ENCODE data around the gene NAA40. TPM values are rescaled to one million over a fixed set of nuclear protein-coding genes. Genes with fewer than 3 reads are reported as not detected.
A peak's percentile ranks its signal among the peaks of the same experiment; 100 is the strongest.

The NAA40 gene
- total and polyA plus RNA-seq, 2 of the 13 experiments (the other 11 are each of a cell fraction or from before 2014, with no cell fraction given) = 11.1 to 17.9 TPM

DNA sequence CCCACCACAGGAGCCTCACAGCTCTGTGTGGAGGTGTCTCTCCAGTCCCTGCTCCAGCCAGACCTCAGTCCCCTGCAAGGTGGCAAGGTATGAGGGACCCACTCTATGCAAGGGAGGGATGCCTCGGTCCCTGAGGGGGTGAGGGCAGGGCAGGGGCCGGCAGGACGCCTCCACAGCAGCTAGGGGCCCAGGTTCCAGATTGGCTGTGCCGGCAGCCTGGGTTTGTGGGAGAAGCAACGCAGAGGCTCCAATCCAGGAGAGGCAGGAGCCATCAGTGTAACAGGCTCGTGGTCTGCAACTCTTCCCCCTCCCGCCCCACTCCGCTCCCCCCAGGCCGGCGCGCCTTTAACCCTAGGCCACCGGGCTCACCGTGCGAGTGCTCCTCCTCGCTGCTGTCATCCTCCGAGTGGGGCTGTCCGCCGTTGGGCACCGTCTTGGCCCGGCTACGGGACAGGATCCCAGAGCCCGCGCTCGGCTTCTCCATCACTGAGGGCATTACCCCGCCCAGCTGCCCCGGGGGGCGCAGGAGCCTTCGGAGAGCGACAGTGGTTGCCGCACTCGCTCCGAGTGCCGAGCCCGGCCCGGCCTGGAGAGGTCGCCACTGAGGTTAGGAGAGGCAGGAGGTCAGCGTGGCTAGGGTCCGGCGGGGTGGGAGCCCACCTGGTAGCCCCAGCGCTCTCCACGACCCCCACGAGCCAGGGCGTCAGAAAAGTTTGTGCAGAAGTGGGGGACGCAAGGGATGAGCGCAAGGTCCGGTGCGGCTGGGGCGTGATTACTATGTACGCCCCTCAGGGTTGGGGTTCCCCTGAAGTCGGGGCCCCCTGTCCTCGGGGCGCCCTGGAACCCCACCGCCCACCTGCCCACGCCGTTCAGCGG is 22.6 kb upstream of the NAA40 start:
- H3K79me2 ChIP-seq (ENCODE audit: insufficient read depth, low read length) = no peaks in the 10 kb centered on the region
- in situ Hi-C loops (cut with HindIII; ENCODE audit: extremely low pct_ligation_motif_present, low pct_unique_long_range_greater_than_20kb) = loop anchor here (10.0 kb wide), 1 partner anchor 151 kb away; the partner anchor contains the start of gene ZFTA
- H3K9me3 ChIP-seq (ENCODE audit: low read length) = no peaks in the 10 kb centered on the region
- H3K4me3 ChIP-seq (replicated peaks in 1 of 3; ENCODE audit: insufficient read depth in 1 of 3, low read depth in 2 of 3, low read length in 3 of 3) = peak overlapping the region; percentile 64 to 84 (median 76)
- peak overlapping the region; percentile 70 for H3K9ac ChIP-seq (ENCODE audit: insufficient read depth, low read depth, low read length)
- H3K27ac ChIP-seq (ENCODE audit: extremely low read length, insufficient read depth, low read length) = no peak overlapping the region
- DNase-seq (ENCODE audit: low spot score) (peak; percentile 53), FAIRE-seq (no peak), ATAC-seq (peak; percentile 16)
- no peaks in the 10 kb centered on the region; a peak in 2 of 5 replicates for H3K27me3 ChIP-seq (ENCODE audit: control insufficient read depth in 1 of 2, insufficient read depth in 2 of 2, low read length in 2 of 2)
- ChIA-PET CTCF (ENCODE audit: low intra/inter-chr PET ratio, low total read pairs) (interaction anchor here (1.2 to 1.4 kb wide), 2 partner anchors 30 to 31 kb away, joined by 3 to 4 read pairs; no protein-coding TSS in a partner anchor), POLR2A (interaction anchor here (0.6 to 1.8 kb wide), 8 partner anchors 19 to 1128 kb away, joined by 3 to 12 read pairs (median 4); no protein-coding TSS in a partner anchor)
- peak overlapping the region; percentile 96 for H3K4me2 ChIP-seq (ENCODE audit: low read depth, low read length)
- intact Hi-C loops (cut with micrococcal nuclease; ENCODE audit: unreplicated experiment) = loop anchor here (2.0 kb wide), 2 partner anchors 23 to 59 kb away; partner anchors contain the start of genes COX8A and NAA40
- 5% methylated on average over 12 of the region's 56 CpGs for WGBS (ENCODE audit: low lambda C conversion rate)
- H3K36me3 ChIP-seq (replicated peaks in 1 of 2; ENCODE audit: control insufficient read depth in 1 of 2, insufficient read depth in 2 of 2, low read length in 2 of 2) = peaks cover 0 to 2% of the 10 kb centered on the region in 2 experiments; a peak in 2 of 5 replicates
- BruUV-seq (replicated peaks) = no TSS peak
- no peak overlapping the region for H2AFZ ChIP-seq (ENCODE audit: low read length)
- H3K4me1 ChIP-seq (ENCODE audit: insufficient read depth, low read length) = peaks cover 42% of the 10 kb centered on the region
- no peaks in the 10 kb centered on the region for H4K20me1 ChIP-seq (ENCODE audit: insufficient read depth, low read length)
- TF ChIP-seq ZBTB7B (CRISPR knock-in tag; IDR thresholded peaks at IDR 0.05) (peak; percentile 87), ERF (CRISPR knock-in tag; IDR thresholded peaks at IDR 0.05) (peak; percentile 35; the same call in 1 of the 2 replicates), HOXA9 (CRISPR knock-in tag; IDR thresholded peaks at IDR 0.05; ENCODE audit: borderline replicate concordance) (peak; percentile 11; the same call in 1 of the 2 replicates), HNF4A (CRISPR knock-in tag; IDR thresholded peaks at IDR 0.05) (0 out of 2 replicates have a peak, but pooled peaks have one; percentile 3), ZBTB7A (CRISPR knock-in tag; IDR thresholded peaks at IDR 0.05) (peak; percentile 91), KDM2A (CRISPR knock-in tag; IDR thresholded peaks at IDR 0.05; ENCODE audit: borderline replicate concordance, low read depth) (peak; percentile 36; the same call in 1 of the 2 replicates)
- TF ChIP-seq, protein P1, sequence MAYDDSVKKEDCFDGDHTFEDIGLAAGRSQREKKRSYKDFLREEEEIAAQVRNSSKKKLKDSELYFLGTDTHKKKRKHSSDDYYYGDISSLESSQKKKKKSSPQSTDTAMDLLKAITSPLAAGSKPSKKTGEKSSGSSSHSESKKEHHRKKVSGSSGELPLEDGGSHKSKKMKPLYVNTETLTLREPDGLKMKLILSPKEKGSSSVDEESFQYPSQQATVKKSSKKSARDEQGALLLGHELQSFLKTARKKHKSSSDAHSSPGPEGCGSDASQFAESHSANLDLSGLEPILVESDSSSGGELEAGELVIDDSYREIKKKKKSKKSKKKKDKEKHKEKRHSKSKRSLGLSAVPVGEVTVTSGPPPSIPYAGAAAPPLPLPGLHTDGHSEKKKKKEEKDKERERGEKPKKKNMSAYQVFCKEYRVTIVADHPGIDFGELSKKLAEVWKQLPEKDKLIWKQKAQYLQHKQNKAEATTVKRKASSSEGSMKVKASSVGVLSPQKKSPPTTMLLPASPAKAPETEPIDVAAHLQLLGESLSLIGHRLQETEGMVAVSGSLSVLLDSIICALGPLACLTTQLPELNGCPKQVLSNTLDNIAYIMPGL (CRISPR knock-in tag; IDR thresholded peaks at IDR 0.05; ENCODE audit: borderline replicate concordance in 1 of 2, low read depth in 1 of 2) = peak; percentile 60 to 93; a peak in 3 of 4 replicates
- TF ChIP-seq, protein P2, sequence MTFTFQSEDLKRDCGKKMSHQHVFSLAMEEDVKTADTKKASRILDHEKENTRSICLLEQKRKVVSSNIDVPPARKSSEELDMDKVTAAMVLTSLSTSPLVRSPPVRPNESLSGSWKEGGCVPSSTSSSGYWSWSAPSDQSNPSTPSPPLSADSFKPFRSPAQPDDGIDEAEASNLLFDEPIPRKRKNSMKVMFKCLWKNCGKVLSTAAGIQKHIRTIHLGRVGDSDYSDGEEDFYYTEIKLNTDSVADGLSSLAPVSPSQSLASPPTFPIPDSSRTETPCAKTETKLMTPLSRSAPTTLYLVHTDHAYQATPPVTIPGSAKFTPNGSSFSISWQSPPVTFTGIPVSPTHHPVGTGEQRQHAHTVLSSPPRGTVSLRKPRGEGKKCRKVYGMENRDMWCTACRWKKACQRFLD (CRISPR knock-in tag; IDR thresholded peaks at IDR 0.05; ENCODE audit: borderline replicate concordance) = no peak
- TF ChIP-seq, protein P3, sequence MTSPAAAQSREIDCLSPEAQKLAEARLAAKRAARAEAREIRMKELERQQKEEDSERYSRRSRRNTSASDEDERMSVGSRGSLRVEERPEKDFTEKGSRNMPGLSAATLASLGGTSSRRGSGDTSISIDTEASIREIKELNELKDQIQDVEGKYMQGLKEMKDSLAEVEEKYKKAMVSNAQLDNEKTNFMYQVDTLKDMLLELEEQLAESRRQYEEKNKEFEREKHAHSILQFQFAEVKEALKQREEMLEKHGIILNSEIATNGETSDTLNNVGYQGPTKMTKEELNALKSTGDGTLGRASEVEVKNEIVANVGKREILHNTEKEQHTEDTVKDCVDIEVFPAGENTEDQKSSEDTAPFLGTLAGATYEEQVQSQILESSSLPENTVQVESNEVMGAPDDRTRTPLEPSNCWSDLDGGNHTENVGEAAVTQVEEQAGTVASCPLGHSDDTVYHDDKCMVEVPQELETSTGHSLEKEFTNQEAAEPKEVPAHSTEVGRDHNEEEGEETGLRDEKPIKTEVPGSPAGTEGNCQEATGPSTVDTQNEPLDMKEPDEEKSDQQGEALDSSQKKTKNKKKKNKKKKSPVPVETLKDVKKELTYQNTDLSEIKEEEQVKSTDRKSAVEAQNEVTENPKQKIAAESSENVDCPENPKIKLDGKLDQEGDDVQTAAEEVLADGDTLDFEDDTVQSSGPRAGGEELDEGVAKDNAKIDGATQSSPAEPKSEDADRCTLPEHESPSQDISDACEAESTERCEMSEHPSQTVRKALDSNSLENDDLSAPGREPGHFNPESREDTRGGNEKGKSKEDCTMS (CRISPR knock-in tag; conservative IDR thresholded peaks at IDR 0.05) = no peak
- TF ChIP-seq, protein P4, sequence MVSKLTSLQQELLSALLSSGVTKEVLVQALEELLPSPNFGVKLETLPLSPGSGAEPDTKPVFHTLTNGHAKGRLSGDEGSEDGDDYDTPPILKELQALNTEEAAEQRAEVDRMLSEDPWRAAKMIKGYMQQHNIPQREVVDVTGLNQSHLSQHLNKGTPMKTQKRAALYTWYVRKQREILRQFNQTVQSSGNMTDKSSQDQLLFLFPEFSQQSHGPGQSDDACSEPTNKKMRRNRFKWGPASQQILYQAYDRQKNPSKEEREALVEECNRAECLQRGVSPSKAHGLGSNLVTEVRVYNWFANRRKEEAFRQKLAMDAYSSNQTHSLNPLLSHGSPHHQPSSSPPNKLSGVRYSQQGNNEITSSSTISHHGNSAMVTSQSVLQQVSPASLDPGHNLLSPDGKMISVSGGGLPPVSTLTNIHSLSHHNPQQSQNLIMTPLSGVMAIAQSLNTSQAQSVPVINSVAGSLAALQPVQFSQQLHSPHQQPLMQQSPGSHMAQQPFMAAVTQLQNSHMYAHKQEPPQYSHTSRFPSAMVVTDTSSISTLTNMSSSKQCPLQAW (CRISPR knock-in tag; IDR thresholded peaks at IDR 0.05) = peak; percentile 33; the same call in 1 of the 2 replicates
- TF ChIP-seq, protein P5, sequence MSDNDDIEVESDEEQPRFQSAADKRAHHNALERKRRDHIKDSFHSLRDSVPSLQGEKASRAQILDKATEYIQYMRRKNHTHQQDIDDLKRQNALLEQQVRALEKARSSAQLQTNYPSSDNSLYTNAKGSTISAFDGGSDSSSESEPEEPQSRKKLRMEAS (IDR thresholded peaks at IDR 0.05) = peak; percentile 52
- TF ChIP-seq, protein P6, sequence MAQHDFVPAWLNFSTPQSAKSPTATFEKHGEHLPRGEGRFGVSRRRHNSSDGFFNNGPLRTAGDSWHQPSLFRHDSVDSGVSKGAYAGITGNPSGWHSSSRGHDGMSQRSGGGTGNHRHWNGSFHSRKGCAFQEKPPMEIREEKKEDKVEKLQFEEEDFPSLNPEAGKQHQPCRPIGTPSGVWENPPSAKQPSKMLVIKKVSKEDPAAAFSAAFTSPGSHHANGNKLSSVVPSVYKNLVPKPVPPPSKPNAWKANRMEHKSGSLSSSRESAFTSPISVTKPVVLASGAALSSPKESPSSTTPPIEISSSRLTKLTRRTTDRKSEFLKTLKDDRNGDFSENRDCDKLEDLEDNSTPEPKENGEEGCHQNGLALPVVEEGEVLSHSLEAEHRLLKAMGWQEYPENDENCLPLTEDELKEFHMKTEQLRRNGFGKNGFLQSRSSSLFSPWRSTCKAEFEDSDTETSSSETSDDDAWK (CRISPR knock-in tag; IDR thresholded peaks at IDR 0.05) = no peak
